Mesenteric fat pad (tissue), 1 donor: Measurements from ENCODE around the gene WASL. TPM values are rescaled to one million over a fixed set of nuclear protein-coding genes. Genes with fewer than 3 reads are reported as not detected.
"Not testable (repeated sequence)": the region's sequence is repeated elsewhere in the genome, so short reads cannot be mapped to it uniquely, and the experiment has no call there.

Experiments used
- DNase-seq: peaks from one replicate; pipeline ENCODE4 v3.0.0-alpha.2; 2020; ENCODE audit warnings: low spot score
- long read RNA-seq: library from polyadenylated mRNA; unstranded; transcript quantifications from one replicate; pipeline ENCODE4 v2.0.0, GENCODE V29; 2020
- total RNA-seq: library from RNA; stranded (reverse); fragmentation: NEBNext Ultra II Directional; extraction: Animal tissue kit (Norgen Biotek cat#: 25700); gene quantifications from one replicate; pipeline ENCODE4 v1.2.1, GENCODE V29; 2021
- donor health status: DM: yes; HTN: yes; CAD: no.

WASL gene
- total RNA-seq: 35.0 TPM
- long read RNA-seq, partial matches to known transcripts: 14 of 17 reads
- long read RNA-seq, other reads (novel, unspliced or antisense): 3 of 17 reads

GRCh38 chr7:123748734-123749536 lies at the start of gene WASL:
WASL (minus strand) TSS chr7:123749003; CDS start chr7:123748734, 269 bp downstream.
- peak; percentile 99 for DNase-seq

DNA sequence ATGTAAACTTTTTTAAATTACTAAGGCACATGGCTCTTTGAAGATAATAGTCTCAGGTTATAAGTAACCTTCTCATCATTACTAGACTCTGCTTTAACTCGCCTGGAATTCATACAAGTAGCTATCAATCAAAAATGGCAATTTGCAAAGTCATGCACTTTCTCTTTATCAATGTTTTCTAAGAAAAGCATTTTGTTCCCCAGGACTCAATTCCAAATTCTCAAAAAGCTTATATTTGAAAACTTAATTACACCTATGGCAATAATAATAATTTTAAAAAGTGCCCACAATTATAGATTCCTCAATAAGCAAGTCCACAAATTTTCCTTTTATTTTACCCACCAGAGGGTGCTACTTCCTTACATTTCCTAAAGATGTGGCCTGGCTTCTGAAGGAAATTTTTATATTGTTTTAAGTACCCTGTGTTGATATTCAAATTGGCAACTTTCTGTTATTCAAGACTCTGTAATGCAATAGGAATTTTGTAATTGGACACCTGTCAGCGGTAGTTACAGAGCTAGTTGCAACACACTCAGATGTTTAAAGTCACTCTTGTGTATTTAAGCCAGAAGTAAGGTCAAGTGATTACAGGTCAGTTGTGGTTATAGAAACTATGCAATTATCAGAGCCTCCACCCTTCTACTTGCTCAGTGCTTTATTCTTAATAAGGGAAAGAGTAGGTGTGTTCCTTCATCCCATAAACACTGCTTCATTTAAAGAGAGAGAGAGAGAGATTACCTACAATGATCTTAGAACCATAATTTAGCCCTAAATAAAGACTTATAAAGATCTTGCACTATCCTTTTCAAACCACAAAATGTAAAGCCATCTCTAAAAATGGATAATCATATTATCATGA lies 49.1 kb upstream of the WASL start:
- DNase-seq: no peak

GRCh38 chr7:123796568-123796967 lies 47.8 kb upstream of the WASL start:
- no peak for DNase-seq

DNA sequence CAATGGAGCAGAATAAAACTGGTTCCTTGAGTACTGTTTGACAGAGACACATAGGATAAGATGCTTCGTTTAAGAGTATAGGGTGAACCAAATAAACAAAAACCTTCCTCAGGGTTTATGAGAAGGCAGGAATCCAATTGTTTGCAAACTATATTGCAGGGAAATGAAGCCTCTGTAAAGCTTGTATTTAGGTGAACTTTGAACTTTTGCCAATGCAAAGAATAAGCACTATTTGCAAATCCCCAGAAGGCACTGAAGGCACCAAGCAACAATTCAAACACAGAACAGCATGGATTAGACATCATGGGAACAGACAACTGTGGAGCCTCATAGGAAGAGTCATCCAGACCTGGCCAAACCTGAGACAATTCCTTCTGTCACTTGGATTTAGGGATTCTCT lies 47.1 kb upstream of the WASL start:
- no peak for DNase-seq

GRCh38 chr7:123795116-123795515 lies 46.3 kb upstream of the WASL start:
- not testable (repeated sequence) for DNase-seq

GRCh38 chr7:123792547-123792946 lies 43.7 kb upstream of the WASL start:
- no peak for DNase-seq

DNA sequence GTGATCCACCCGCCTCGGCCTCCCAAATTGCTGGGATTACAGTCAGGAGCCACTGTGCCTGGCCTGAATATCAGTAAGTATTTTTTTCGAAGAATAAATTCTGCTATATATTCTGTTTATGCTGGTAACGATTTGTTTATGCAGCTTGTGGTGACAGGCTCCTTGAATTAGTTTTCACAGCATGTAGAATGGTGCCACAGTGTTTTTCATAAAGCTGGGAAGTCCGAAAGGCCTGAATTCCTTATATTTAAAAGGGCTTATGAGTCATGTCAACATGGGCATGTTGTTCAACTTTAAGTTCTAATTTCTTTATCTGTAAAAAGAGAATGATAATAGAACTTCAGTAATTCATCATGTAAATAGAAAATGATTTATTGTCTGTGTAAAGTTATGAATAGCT lies 42.2 kb upstream of the WASL start:
- no peak for DNase-seq

GRCh38 chr7:123789817-123790216 lies 41.0 kb upstream of the WASL start:
- no peak for DNase-seq

DNA sequence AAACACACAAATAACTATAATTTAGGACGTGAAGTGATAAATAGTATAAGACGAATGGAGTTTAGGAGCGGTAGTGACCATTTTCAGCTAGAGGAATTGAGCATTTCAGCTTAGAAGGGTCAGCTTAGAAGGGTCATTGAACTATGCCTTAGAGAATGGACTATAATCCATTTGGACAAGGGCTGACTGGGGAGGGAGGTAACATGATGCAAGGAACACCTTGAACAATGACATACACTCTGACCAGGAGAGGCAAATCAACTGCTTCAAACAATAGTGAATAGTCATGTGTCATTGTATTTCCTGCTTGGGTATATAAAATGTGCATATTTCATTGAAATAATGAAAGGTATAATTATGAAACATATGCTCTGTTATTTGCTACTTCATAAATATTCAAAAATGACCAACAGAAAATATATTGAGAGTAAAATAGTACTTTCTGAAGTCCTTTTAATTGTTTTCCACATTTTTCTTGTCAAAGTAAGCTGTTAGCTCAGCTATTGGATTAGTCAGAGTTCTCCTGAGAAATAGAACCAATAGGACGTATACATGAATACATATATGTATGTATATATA lies 40.5 kb upstream of the WASL start:
- DNase-seq: no peak

DNA sequence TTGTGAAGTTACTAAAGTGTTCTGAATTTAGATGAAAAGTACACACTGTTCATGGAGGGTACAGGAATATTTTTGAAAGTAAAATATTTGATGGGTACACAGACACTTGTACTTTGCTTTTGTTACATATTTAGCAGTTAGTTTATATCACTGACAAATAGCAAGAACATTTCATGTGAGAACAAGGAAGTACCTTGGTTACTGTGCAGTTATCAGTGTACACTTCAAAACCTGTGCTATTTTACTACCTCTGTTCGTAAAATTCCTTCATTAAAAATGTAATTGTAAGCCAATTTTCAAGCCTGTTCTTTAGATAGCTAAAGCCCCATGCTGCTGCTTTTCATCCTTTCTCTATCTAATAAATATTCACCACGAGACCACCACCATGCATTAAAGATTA lies 39.8 kb upstream of the WASL start:
- no peak for DNase-seq

DNA sequence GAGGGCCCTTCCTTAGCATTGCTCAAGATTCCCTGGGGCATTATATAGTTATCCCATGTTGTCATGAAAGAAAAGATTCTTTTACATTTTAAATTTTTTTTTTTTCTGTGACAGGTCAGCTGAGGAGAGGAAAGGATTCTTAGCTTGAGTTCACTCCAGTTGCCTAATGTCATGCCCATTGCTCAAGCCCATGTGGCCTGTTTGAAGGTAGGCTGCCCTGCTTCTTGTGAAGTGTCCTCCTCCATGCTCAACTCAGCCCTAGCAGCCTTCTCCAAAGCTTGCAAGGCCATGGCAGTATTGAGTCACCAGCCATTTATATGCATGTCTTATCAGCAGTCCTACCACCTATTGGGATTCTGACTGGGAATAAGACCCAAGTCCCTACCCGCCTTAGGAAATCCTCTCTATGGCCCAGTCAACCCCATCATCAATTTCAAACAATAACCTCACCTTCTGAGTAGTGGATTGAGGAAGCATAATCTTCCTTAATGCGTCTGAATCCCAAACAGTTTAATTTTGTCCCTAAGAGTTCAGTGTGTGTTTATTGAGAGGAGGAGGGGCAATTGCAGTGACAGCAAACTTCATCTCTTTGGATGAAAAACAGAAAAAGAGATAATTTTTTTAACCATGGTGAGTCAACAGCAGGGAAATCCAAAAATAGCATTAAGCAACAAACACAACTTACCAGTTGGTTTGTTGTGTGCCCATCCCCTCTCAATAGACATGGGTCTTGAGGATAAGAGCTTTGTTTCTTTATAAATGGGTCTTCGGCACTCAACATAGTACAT lies 38.6 kb upstream of the WASL start:
- DNase-seq: no peak

GRCh38 chr7:123784263-123784662 lies 35.5 kb upstream of the WASL start:
- no peak for DNase-seq

DNA sequence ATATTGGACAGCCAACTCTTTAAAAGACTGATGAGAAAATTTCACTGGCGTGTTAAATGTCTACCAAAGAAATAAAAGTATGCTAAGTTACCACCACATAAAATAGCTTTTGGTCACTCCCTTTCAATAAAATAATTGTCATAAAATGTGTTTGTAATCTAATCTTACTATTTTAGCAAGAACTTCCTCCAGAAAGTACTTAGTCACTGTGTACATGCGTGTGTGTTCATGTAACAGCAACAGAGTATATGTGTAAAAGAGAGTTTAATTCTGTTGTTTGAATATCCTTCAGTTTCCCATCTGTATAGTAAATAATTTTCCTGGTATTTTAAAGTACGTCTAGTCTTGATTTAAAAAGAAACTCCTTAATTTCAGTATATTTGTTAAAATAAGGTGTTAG lies 35.0 kb upstream of the WASL start:
- DNase-seq: no peak

DNA sequence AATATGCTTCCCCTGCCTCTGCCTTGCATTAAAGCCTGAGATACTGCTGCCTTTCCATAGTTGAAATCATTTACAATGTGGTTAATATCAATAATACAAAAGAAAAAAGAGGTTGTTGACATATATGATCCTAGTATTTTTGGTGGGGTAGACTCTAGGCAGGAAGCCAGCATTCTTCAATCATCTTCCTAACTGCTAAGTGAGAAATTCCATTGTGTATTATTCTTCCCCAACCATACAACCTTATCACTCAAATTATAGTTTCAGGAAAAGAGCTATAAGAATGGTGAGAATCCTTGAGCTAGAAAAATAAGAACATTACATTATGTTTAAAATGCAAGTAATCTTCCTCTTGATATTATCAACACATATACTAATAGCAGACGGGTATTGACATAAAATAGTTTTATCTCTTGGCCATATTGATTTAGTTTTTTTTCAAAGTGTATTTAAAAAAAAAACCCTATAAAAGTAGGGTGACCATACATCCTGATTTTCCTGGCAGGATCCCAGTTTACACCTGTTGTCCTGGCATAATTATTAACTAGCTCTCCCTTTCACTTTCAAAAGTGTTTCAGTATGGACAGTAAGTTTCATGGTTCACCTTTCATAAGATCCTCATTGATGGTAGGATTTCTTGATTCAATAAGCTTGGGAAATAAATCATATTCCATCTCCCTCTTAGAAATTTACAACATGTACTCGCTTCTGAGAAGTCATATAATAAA lies 33.4 kb upstream of the WASL start:
- DNase-seq: no peak

GRCh38 chr7:123780472-123780871 lies 31.7 kb upstream of the WASL start:
- not testable (repeated sequence) for DNase-seq

GRCh38 chr7:123774496-123774895 lies 25.7 kb upstream of the WASL start:
- DNase-seq: no peak

GRCh38 chr7:123773481-123773880 lies 24.7 kb upstream of the WASL start:
- no peak for DNase-seq

DNA sequence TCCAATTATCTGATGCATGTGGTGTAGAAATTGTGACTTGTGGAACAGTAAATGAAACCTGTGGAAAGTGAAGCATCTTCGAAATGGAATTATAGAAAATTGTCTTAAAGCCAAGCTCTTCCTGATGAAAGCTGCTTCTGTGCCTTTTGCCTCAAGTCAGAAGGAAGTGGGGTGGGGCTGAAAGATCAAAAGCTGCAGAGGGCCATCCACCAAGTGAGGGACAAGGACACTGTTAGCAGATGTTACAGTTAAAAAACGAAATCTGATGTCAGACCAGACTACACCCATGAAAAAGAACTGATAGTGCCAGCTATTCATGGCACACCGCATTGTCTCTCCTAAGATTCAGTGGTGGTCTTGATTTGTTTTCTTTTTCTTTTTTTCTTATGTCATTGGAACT lies 23.8 kb upstream of the WASL start:
- DNase-seq: no peak

DNA sequence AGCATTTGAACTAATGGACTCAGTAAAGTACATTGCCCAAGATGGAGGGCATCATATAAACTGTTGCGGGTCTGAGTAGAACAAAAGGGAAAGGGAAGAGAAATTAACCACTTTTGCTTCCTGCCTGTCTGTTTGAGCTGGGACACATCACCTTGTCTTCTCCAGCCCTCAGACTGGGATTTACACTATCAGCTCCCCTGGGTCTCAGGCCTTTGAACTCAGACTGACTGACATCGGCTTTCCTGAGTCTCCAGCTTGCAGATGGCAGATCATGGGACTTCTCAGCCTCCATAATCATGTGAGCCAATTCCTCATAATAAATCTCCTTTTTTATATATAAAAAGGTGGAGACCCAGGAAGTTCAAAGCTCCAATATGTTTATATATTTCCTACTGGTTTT lies 23.0 kb upstream of the WASL start:
- DNase-seq: no peak

GRCh38 chr7:123771256-123771655 lies 22.5 kb upstream of the WASL start:
- DNase-seq: no peak
